ENCODE data around the gene CBX4. TPM values are rescaled to one million over a fixed set of nuclear protein-coding genes. Genes with fewer than 3 reads are reported as not detected.

Gene CBX4
- total RNA-seq, 1 donor from 2014 or later, result 39.6 TPM

GRCh38 chr17:79799538-79800324 lies 39.5 kb downstream of the CBX4 start:
- H3K9me3 Mint-ChIP-seq, result no peaks in the 10 kb centered on the region
- peaks cover 61% of the 10 kb centered on the region for H3K27me3 Mint-ChIP-seq
- H3K4me3 Mint-ChIP-seq, result peak overlapping the region; percentile 92
- peaks cover 25% of the 10 kb centered on the region for H3K4me1 Mint-ChIP-seq (ENCODE audit: unreplicated experiment)
- DNase-seq (ENCODE audit: extremely low spot score, unreplicated experiment), result no peak
- peak overlapping the region; percentile 86 for H3K27ac Mint-ChIP-seq
- TF ChIP-seq, protein P1, sequence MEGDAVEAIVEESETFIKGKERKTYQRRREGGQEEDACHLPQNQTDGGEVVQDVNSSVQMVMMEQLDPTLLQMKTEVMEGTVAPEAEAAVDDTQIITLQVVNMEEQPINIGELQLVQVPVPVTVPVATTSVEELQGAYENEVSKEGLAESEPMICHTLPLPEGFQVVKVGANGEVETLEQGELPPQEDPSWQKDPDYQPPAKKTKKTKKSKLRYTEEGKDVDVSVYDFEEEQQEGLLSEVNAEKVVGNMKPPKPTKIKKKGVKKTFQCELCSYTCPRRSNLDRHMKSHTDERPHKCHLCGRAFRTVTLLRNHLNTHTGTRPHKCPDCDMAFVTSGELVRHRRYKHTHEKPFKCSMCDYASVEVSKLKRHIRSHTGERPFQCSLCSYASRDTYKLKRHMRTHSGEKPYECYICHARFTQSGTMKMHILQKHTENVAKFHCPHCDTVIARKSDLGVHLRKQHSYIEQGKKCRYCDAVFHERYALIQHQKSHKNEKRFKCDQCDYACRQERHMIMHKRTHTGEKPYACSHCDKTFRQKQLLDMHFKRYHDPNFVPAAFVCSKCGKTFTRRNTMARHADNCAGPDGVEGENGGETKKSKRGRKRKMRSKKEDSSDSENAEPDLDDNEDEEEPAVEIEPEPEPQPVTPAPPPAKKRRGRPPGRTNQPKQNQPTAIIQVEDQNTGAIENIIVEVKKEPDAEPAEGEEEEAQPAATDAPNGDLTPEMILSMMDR (conservative IDR thresholded peaks at IDR 0.05), result no peak
- peaks cover 8% of the 10 kb centered on the region for H3K36me3 Mint-ChIP-seq

- H3K36me3 Mint-ChIP-seq, result peaks cover 4% of the 10 kb centered on the region
- TF ChIP-seq, protein P1 (conservative IDR thresholded peaks at IDR 0.05), result no peak
- H3K4me3 Mint-ChIP-seq, result peak overlapping the region; percentile 92
- H3K27ac Mint-ChIP-seq, result peak overlapping the region; percentile 86
- no peak for DNase-seq (ENCODE audit: extremely low spot score, unreplicated experiment)
- H3K4me1 Mint-ChIP-seq (ENCODE audit: unreplicated experiment), result peaks cover 20% of the 10 kb centered on the region
- no peaks in the 10 kb centered on the region for H3K9me3 Mint-ChIP-seq
- peaks cover 55% of the 10 kb centered on the region for H3K27me3 Mint-ChIP-seq
Measured at GRCh38 chr17:79799174-79799537, 40.1 kb downstream of the CBX4 start.

DNA sequence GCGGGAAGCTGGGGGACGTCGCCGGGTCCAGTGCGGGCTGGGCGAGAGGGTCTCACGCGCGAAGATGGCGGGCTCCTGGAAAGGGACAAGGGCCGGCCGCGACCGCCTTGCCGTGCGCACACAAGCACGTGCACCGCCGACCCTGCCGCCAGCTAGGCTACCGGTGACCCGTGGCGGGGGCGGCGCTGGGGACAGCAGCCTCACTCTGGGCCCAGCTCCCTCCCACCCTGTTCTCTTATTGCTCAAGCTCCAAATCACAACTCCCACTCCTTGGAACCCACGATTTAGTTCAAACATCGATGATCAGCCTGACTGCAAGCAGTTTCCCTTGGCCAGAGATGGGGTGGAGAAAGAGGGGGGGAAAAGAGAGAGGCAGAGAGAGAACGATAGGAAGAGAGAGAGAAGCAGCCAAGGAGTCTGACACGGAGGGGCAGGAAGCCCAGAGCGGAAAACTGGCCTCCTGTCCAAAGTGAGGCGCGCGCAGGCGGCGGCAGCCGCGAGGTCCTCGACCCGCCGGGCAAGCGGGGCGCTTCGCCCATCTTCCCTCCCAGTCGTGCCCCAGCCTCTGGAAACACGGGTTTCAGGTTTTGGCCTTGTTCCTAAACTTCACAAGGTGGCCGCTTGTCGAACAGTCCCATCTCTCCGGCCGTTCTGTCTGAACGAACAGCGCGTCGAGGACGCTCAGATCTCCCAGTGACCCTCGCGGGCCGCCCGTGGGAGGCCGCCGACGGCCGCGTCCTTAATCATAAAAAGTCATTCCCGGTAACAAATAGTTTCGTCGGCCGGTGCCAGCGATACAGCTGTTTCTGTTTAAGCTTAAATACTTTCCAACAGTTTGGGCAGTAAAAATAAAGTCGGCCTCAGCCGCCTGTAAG lies 40.7 kb downstream of the CBX4 start:
- H3K4me3 Mint-ChIP-seq, result peak overlapping the region; percentile 83
- peak overlapping the region; percentile 76 for H3K27ac Mint-ChIP-seq
- peaks cover 56% of the 10 kb centered on the region for H3K27me3 Mint-ChIP-seq
- peaks cover 4% of the 10 kb centered on the region for H3K36me3 Mint-ChIP-seq
- H3K9me3 Mint-ChIP-seq, result no peaks in the 10 kb centered on the region
- DNase-seq (ENCODE audit: extremely low spot score, unreplicated experiment), result no peak
- peaks cover 24% of the 10 kb centered on the region for H3K4me1 Mint-ChIP-seq (ENCODE audit: unreplicated experiment)
- TF ChIP-seq, protein P1 (conservative IDR thresholded peaks at IDR 0.05), result no peak

- Mint-ChIP-seq H3K27ac (no peak overlapping the region), H3K36me3 (peaks cover 4% of the 10 kb centered on the region), H3K27me3 (peaks cover 53% of the 10 kb centered on the region), H3K9me3 (no peaks in the 10 kb centered on the region), H3K4me1 (ENCODE audit: unreplicated experiment) (peaks cover 25% of the 10 kb centered on the region), H3K4me3 (peak overlapping the region; percentile 83)
- DNase-seq (ENCODE audit: extremely low spot score, unreplicated experiment), result no peak
- TF ChIP-seq, protein P1 (conservative IDR thresholded peaks at IDR 0.05), result no peak
Measured at GRCh38 chr17:79797492-79798298, 41.5 kb downstream of the CBX4 start.

DNA sequence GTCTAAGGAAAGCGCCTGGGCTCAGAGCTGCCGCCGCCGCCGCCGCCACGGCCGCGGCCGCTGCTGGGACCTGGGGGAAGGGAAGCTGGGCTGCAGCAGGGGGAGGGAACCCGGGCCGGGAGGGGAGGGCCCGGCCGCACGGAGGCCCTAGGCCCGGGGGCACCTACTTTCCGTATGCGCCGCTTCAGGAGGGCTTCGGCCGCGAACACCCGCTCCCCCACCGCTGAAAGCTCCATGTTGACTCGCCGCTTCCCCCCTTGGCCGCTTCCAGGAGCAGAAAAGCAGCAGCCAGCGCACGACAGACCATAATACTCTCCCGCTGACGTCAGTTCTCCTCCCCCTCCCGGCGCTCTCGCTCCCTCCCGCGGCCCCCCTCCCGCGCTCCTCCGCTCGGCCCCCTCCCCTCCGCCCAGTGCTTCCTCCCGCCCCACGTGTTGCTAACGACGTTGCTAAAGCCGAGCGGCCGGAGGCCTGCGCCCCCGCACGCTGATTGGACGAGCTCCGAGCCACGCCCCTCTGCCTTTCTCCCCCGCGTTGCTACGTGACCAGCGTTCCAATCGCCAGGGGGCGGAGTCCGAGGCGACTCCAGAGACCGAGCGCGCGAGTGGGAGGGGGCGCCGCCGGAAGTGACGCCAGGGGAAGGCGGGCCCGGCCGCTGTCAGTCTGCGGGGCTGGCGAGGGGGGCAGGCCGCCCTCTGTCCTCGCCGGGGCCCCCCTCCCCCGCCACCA lies 42.3 kb downstream of the CBX4 start, which contains the start of gene CBX8:
CBX8 (minus strand) TSS at position 315 of the 729 bp plus-strand sequence; CDS start at position 236, 79 bp downstream.
- Mint-ChIP-seq H3K36me3 (peaks cover 4% of the 10 kb centered on the region), H3K4me1 (ENCODE audit: unreplicated experiment) (peaks cover 32% of the 10 kb centered on the region), H3K4me3 (peak within 1 kb of the TSS; percentile 94), H3K9me3 (no peaks in the 10 kb centered on the region), H3K27me3 (peaks cover 54% of the 10 kb centered on the region), H3K27ac (peak within 1 kb of the TSS; percentile 90)
- peak; percentile 100 for DNase-seq (ENCODE audit: extremely low spot score, unreplicated experiment)
- TF ChIP-seq, protein P1 (conservative IDR thresholded peaks at IDR 0.05), result no peak

Data from type B pancreatic cell (in vitro differentiated cells).